EH (cell line): Measurements from ENCODE around the gene TENM3.

Experiments
- DNase-seq: peaks from one replicate; pipeline ENCODE4 v3.0.0-alpha.2; 2015; ENCODE audit warnings: low read depth

Gene TENM3

GRCh38 chr4:182564724-182565369, 321.6 kb downstream of the TENM3 start:
- DNase-seq = no peak

DNA sequence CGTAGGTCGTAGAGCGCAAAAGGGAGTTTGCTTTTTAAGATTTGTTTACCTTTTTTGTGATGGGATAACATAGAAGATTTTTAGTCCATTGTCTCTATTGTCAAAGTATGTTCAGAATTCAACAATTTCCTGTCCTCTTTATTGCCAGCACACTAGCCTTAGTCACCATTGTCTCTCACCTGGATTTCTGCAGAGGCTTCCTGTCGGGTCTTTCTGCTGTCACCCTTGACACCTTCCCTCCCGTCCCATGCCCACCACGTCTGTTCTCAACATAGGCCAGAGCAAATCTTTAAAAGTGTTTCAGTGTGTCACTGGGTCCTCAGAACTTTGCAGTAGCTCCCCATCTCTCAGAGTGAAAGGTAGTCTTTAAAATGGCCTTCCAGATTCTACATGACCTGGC, 323.9 kb downstream of the TENM3 start:
- DNase-seq = no peak

GRCh38 chr4:182569561-182569960, 326.4 kb downstream of the TENM3 start:
- no peak for DNase-seq

- DNase-seq = no peak
These were observed 331.5 kb downstream of the TENM3 start for GRCh38 chr4:182574706-182575105.

DNA sequence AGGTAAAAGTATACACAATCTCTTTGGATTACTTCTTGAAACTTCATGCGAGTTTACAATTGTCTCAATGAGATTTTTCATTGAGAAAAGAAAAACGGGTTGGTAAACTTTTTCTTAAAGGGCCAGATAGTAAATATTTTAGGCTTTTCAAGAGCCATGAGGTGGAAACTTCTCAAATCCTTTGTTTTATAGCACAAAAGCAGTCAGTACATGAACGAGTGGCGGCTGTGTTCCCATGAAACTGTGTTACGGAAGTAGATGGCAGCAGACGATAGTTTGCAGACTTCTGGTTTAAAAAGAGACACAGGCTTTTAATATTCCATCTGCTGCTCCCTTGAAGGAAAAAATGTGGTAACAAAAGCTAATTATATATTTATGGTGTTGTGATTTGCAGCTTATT, 332.0 kb downstream of the TENM3 start:
- DNase-seq = no peak

- no peak for DNase-seq
These were observed 333.5 kb downstream of the TENM3 start for GRCh38 chr4:182576601-182577289.

DNA sequence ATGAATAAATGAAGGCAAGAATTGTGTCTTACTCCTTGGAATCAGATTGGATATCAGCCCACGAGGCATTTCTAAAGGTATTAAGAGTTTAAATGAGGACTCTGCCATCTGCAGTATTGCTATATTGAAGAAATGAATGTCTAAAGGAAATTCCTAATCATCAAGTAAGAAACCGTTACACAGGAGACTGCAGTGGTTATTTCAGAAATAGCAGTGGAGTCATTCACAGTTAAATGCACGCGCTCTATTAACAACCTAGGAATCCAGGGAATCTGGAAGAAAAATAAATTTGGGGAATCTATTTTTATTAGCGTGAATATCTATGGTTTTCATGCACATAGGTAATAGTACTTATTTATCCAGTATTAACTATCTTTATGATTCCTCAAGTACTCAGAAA, 334.2 kb downstream of the TENM3 start:
- peak; percentile 66 for DNase-seq

GRCh38 chr4:182578402-182578801, 335.2 kb downstream of the TENM3 start:
- peak; percentile 81 for DNase-seq

DNA sequence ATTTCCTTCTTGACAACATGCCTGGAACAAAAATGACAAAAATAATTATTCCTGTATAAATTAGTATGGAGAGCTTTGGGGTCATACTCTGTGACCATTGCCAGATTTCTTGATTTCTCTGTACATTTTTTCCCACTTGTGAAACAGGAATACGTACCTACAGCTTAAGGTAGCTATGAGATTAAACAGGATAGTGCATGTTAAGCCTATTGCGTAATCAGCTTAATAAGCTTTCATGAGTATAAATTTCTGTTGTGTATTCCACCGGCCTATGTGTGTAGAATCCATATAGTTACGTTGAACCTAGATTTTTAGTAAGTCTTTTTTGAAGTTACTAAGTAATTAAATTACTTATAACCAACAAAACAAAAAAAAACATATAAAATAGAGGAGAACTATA, 339.0 kb downstream of the TENM3 start:
- no peak for DNase-seq

DNA sequence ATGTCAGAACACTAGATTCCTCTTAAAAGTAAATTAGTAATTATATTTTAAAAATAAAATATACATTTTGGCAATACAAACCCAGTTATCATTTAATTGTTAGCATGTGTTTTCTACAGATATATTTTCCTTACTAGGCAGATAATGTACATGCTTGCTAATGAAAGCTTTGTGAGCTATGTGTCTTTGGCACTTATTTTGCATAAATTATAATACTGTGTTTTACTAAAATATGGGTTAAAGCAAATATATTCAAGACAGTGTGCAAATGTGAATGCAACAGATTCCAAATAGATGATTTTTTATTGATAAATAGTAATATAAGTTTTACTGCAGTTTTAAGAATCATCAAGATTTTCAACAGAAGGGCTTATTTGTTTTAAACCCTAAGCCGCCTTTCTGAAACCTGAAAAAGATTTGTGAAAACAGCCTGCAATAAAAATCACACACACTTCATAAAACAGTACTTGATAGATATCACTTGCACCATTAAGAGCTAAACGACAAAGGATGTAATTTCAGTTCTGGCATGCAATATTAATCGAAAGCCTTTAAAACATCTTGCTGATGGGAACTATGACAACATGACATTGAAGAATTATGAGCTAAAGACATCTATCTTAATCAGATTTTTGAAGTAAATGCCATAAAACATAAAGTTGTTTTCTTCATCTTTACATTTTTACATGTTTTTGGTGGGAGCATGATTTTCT, 340.7 kb downstream of the TENM3 start:
- no peak for DNase-seq

DNA sequence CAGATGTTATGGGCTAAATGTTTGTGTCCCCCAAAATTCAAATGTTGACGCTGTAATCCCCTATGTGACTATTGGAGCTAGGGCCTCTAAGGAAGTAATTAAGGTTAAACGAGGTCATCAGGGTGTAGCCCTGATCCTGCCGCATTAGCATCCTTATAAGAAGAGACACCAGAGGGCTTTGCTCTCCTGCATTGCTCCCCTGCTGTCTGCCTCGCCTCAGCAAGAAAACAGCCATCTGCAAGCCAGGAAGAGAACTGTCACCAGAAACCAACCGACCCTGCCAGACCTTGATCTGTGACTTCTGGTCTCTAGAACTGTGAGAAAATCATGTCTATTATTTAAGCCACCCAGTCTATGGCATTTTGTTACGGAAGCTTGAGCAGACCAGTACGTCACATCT, 342.1 kb downstream of the TENM3 start:
- DNase-seq = no peak

- no peak for DNase-seq
These were observed 345.9 kb downstream of the TENM3 start for GRCh38 chr4:182589100-182589499.

- DNase-seq = no peak
These were observed 350.2 kb downstream of the TENM3 start for GRCh38 chr4:182593402-182593801.

- DNase-seq = peak; percentile 28
These were observed 350.7 kb downstream of the TENM3 start for GRCh38 chr4:182593864-182594263.

- DNase-seq = peak; percentile 44
These were observed 356.9 kb downstream of the TENM3 start for GRCh38 chr4:182600093-182600492.

DNA sequence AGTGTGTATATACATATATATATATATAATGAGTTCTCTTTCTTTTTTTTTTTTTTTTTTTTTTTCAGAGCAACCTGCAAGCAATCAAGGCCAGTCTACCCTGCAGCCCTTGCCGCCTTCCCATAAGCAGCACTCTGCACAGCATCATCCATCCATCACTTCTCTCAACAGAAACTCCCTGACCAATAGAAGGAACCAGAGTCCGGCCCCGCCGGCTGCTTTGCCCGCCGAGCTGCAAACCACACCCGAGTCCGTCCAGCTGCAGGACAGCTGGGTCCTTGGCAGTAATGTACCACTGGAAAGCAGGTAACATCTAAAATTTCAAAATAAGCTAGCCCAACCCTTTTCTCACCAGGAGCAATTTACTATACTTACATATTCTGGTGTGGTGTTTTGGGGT, 357.7 kb downstream of the TENM3 start:
- DNase-seq = no peak

DNA sequence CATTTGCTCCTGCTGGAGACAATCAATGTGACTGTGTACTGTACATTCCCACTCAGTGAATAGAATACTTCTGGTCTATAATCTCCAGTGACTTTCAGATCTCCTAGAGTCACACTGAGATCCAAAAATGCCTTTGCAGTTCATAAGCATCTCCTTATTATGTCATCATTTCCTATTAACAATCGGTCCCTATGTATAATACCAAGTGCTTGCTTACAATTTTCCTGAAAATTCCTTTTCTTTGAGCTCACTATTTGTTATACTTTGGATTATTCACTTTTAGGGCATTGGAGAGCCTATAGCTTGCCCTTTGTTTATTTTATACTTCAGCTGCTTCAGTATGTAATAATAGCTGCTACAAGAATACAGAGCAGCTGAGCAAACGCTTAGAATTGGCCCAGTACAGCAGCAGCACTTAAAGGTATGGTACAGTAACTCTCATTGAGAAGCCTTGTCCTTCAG, 361.0 kb downstream of the TENM3 start:
- DNase-seq = peak; percentile 81

- peak; percentile 24 for DNase-seq
These were observed 361.8 kb downstream of the TENM3 start for GRCh38 chr4:182604953-182605352.

GRCh38 chr4:182608525-182608924, 365.3 kb downstream of the TENM3 start:
- no peak for DNase-seq

GRCh38 chr4:182616476-182616875, 373.3 kb downstream of the TENM3 start:
- DNase-seq = no peak

DNA sequence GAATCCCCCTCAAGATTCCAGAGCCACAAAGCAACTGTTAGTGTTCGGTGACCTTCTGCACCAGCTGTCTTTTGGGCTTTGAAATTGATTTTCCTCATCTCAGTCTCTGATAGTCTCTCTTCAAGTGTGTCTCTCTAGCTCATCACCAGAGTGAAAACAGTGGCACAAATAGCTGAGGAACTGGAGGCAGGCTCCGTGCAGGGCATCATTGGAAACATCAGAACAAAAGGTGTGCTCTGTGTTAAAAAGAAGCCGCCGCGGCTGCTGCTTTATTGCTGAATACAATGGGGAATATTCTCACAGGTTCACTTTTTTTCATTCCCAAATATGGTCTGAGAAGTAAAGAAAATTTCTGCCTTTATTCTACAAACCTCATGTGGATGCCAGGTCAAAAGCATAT, 376.5 kb downstream of the TENM3 start:
- DNase-seq = no peak

- no peak for DNase-seq
These were observed 377.1 kb downstream of the TENM3 start for GRCh38 chr4:182620111-182620980.
